Left lung (tissue), 10 donors: ENCODE measurements around the gene FSCN2. TPM values are rescaled to one million over a fixed set of nuclear protein-coding genes. Genes with fewer than 3 reads are reported as not detected.
"Not testable (repeated sequence)": the region's sequence is repeated elsewhere in the genome, so short reads cannot be mapped to it uniquely, and the experiment has no call there.

Source experiments
- ATAC-seq: fragments of 200-7000 bp; cut with Tn5 transposase; one replicate; pipeline ENCODE4 v1.9.1; 2020; ENCODE audit warnings: moderate library complexity
- DNase-seq, 4 donors: peaks; one replicate each; pipeline ENCODE4 v3.0.0-alpha.2; 2013 to 2020
- H3K27ac ChIP-seq, 2 donors: fragments of 200-600 bp; sonication (generic) in 1 of 2; one replicate each; pipeline versions ENCODE4 v1.5.0 to v1.8.0; 2020 to 2021
- H3K27me3 ChIP-seq, 2 donors: fragments of 200-600 bp; sonication (generic) in 1 of 2; one replicate each; pipeline versions ENCODE4 v1.5.0 to v1.8.0; 2020 to 2021
- H3K36me3 ChIP-seq, 2 donors: fragments of 200-600 bp; sonication (generic) in 1 of 2; one replicate each; pipeline versions ENCODE4 v1.5.0 to v1.8.0; 2020 to 2021
- H3K4me1 ChIP-seq, 2 donors: fragments of 200-600 bp; one replicate each; pipeline ENCODE4 v1.8.0; 2021
- H3K4me3 ChIP-seq, 2 donors: fragments of 200-600 bp; sonication (generic) in 1 of 2; one replicate each; pipeline versions ENCODE4 v1.5.0 to v1.8.0; 2020 to 2021; ENCODE audit warnings: mild to moderate bottlenecking in 1 of 2
- H3K9me3 ChIP-seq, 2 donors: fragments of 200-600 bp; sonication (generic) in 1 of 2; one replicate each; pipeline versions ENCODE4 v1.5.0 to v1.8.0; 2020 to 2021
- intact Hi-C, 2 donors: fragments of 100-400 bp; cut with DNase I; formaldehyde crosslinking; loops; one replicate each; pipeline versions ENCODE4 v1.11.2 to v1.14.2; 2022
- polyA plus RNA-seq, 6 donors: library from polyadenylated mRNA; unstranded; fragments of 120-200 nt; gene quantifications; one replicate each; pipeline ENCODE4 v1.2.1, GENCODE V29; 2013; ENCODE audit not compliant: insufficient read length in 6 of 6
- total RNA-seq, 2 donors: library from RNA; stranded (reverse); fragmentation: NEBNext Ultra II Directional; extraction: Animal tissue kit (Norgen Biotek cat#: 25700); gene quantifications; one replicate each; pipeline ENCODE4 v1.2.1, GENCODE V29; 2021
- TF ChIP-seq, protein P1 (sequence below), 2 donors: fragments of 200-600 bp; sonication (generic) in 1 of 2; IDR thresholded peaks; one replicate each; pipeline versions ENCODE4 v1.5.0 to v1.8.0; 2021; ENCODE audit warnings: antibody characterized with exemption in 2 of 2
- donor health status: DM: no; HTN: yes; CAD: no.
- donor health status: DM: no; HTN: no; CAD: no.

Gene FSCN2
- total and polyA plus RNA-seq, 8 donors = 0.92 to 3.4 (median 1.9) TPM

DNA sequence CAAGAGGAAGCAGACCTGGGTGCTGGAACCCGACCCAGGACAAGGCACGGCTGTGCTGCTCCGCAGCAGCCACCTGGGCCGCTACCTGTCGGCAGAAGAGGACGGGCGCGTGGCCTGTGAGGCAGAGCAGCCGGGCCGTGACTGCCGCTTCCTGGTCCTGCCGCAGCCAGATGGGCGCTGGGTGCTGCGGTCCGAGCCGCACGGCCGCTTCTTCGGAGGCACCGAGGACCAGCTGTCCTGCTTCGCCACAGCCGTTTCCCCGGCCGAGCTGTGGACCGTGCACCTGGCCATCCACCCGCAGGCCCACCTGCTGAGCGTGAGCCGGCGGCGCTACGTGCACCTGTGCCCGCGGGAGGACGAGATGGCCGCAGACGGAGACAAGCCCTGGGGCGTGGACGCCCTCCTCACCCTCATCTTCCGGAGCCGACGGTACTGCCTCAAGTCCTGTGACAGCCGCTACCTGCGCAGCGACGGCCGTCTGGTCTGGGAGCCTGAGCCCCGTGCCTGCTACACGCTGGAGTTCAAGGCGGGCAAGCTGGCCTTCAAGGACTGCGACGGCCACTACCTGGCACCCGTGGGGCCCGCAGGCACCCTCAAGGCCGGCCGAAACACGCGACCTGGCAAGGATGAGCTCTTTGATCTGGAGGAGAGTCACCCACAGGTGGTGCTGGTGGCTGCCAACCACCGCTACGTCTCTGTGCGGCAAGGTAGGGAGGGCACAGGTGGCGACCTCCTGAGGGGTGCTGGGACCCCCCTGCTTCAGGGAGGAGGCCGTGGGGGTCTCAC, 667 bp downstream of the FSCN2 start:
- Histone ChIP-seq H3K9me3 (no peaks in the 10 kb centered on the region), H3K4me3 (no peak overlapping the region), H3K36me3 (no peaks in the 10 kb centered on the region), H3K27ac (no peak overlapping the region), H3K4me1 (peaks cover 0 to 6% of the 10 kb centered on the region in 2 donors), H3K27me3 (peaks cover 5 to 69% of the 10 kb centered on the region in 2 donors)
- TF ChIP-seq, protein P1, sequence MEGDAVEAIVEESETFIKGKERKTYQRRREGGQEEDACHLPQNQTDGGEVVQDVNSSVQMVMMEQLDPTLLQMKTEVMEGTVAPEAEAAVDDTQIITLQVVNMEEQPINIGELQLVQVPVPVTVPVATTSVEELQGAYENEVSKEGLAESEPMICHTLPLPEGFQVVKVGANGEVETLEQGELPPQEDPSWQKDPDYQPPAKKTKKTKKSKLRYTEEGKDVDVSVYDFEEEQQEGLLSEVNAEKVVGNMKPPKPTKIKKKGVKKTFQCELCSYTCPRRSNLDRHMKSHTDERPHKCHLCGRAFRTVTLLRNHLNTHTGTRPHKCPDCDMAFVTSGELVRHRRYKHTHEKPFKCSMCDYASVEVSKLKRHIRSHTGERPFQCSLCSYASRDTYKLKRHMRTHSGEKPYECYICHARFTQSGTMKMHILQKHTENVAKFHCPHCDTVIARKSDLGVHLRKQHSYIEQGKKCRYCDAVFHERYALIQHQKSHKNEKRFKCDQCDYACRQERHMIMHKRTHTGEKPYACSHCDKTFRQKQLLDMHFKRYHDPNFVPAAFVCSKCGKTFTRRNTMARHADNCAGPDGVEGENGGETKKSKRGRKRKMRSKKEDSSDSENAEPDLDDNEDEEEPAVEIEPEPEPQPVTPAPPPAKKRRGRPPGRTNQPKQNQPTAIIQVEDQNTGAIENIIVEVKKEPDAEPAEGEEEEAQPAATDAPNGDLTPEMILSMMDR (IDR thresholded peaks at IDR 0.05) = no peak
- DNase-seq (peak in 1 of 4 donors; percentile 73), ATAC-seq (no peak)
- intact Hi-C loops = no loop called here

DNA sequence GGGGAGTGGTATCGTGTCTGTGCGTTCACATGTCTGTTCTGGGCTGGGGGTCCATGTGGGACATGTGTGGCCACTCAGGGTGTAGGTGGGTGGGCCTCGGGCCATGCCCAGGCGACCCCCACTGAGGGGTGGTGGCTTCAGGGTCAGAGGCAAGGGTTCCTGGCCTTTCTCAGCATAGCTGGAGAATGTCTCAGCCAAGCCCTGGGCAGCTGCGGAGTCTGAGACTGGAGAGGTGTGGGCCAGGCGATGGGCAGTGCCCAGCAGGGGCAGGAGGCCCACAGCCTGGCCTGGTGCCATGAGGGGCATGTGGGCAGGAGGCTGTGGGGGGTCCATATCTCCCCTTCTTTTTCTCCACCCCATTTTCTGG, 1.2 kb downstream of the FSCN2 start:
- peaks cover 0 to 6% of the 10 kb centered on the region in 2 donors for H3K4me1 ChIP-seq
- H3K27ac ChIP-seq = no peak overlapping the region
- H3K36me3 ChIP-seq = no peaks in the 10 kb centered on the region
- peak in 1 of 4 donors; percentile 48 for DNase-seq
- peaks cover 5 to 69% of the 10 kb centered on the region in 2 donors for H3K27me3 ChIP-seq
- TF ChIP-seq, protein P1 (IDR thresholded peaks at IDR 0.05) = no peak
- no peaks in the 10 kb centered on the region for H3K9me3 ChIP-seq
- intact Hi-C loops = no loop called here
- H3K4me3 ChIP-seq = no peak overlapping the region
- no peak for ATAC-seq

DNA sequence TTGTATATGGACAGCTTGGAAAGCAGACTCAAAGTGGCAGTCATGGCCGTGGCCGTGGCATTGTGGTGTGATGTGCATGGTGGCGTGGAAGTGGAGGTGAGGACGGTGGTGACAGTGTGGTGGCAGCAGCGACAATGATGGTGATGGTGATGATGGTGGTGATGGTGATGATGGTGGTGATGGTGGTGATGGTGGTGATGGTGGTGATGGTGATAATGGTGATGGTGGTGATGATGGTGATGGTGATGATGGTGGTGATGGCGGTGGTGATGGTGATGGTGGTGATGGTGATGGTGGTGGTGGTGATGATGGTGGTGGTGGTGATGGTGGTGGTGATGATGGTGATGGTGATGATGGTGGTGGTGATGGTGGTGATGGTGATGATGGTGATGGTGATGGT, 2.8 kb downstream of the FSCN2 start:
- peaks cover 5 to 69% of the 10 kb centered on the region in 2 donors for H3K27me3 ChIP-seq
- H3K27ac ChIP-seq, H3K4me1 ChIP-seq, H3K4me3 ChIP-seq, intact Hi-C loops, ATAC-seq, H3K9me3 ChIP-seq, H3K36me3 ChIP-seq: not testable (repeated sequence)
- peak in 1 of 4 donors; percentile 43 for DNase-seq

GRCh38 chr17:81531998-81532404, 3.8 kb downstream of the FSCN2 start:
- H3K36me3 ChIP-seq, H3K4me3 ChIP-seq, DNase-seq, H3K27ac ChIP-seq, H3K4me1 ChIP-seq, ATAC-seq, intact Hi-C loops, H3K9me3 ChIP-seq: not testable (repeated sequence)
- H3K27me3 ChIP-seq = peaks cover 5 to 69% of the 10 kb centered on the region in 2 donors

- Histone ChIP-seq H3K27me3 (peaks cover 5 to 69% of the 10 kb centered on the region in 2 donors), H3K9me3 (no peaks in the 10 kb centered on the region), H3K36me3 (no peaks in the 10 kb centered on the region), H3K27ac (no peak overlapping the region), H3K4me1 (peaks cover 7 to 17% of the 10 kb centered on the region in 2 donors), H3K4me3 (no peak overlapping the region)
- intact Hi-C loops = no loop called here
- ATAC-seq (no peak), DNase-seq (peak in 1 of 4 donors; percentile 52)
- TF ChIP-seq, protein P1 (IDR thresholded peaks at IDR 0.05) = no peak
Measured at GRCh38 chr17:81532490-81533287, 4.5 kb downstream of the FSCN2 start.
